Measurements from ENCODE around the gene CABP5.

The CABP5 gene

GRCh38 chr19:48029431-48029830 lies 14.4 kb downstream of the CABP5 start:
- no peak for FAIRE-seq

GRCh38 chr19:48025480-48025879 lies 18.4 kb downstream of the CABP5 start:
- no peak for FAIRE-seq

GRCh38 chr19:48023518-48023917 lies 20.4 kb downstream of the CABP5 start:
- no peak for FAIRE-seq

- no peak for FAIRE-seq
Observed at GRCh38 chr19:48023011-48023410, 20.9 kb downstream of the CABP5 start.

GRCh38 chr19:48020686-48021085 lies 23.2 kb downstream of the CABP5 start:
- FAIRE-seq, result no peak

GRCh38 chr19:48010932-48011758 lies 32.7 kb downstream of the CABP5 start:
- FAIRE-seq, result no peak

GRCh38 chr19:48006762-48007161 lies 37.1 kb downstream of the CABP5 start:
- FAIRE-seq, result no peak

GRCh38 chr19:48004236-48004635 lies 39.6 kb downstream of the CABP5 start:
- no peak for FAIRE-seq

GRCh38 chr19:48000846-48001245 lies 43.0 kb downstream of the CABP5 start:
- FAIRE-seq, result no peak

- no peak for FAIRE-seq
Observed at GRCh38 chr19:47998800-47999199, 45.1 kb downstream of the CABP5 start.

GRCh38 chr19:47996230-47996727 lies 47.6 kb downstream of the CABP5 start:
- no peak for FAIRE-seq

GRCh38 chr19:47994209-47994802 lies 49.6 kb downstream of the CABP5 start, which contains the start of gene ELSPBP1:
TSS of gene ELSPBP1 (plus strand) at chr19:47994632. CDS start at chr19:48008668, 14,036 bp downstream.
- FAIRE-seq, result no peak

- no peak for FAIRE-seq
Observed at GRCh38 chr19:47992070-47992469, 51.8 kb downstream of the CABP5 start, which contains the start of gene BSPH1. TSS of gene BSPH1 (minus strand) at chr19:47992170. CDS start at chr19:47992081, 89 bp downstream.

- no peak for FAIRE-seq
Observed at GRCh38 chr19:47991191-47991808, 52.6 kb downstream of the CABP5 start.

Measured in G401.6 (cell line).